Endodermal cell (in vitro differentiated cells): ENCODE results near the gene LRRC23. TPM values are rescaled to one million over a fixed set of nuclear protein-coding genes. Genes with fewer than 3 reads are reported as not detected.

Experiments used
- DNase-seq: peaks from one replicate; pipeline ENCODE4 v3.0.0-alpha.2; 2017
- H3K27ac ChIP-seq: 2 replicates; pipeline ENCODE4 v1.5.1; 2013; ENCODE audit warnings: mild to moderate bottlenecking, low read depth, low read length, moderate library complexity
- H3K27me3 ChIP-seq: 2 replicates; pipeline ENCODE4 v1.6.1; 2013; ENCODE audit warnings: mild to moderate bottlenecking, low read length, moderate library complexity; ENCODE audit not compliant: insufficient read depth, control insufficient read depth, poor library complexity, severe bottlenecking
- H3K36me3 ChIP-seq: 2 replicates; pipeline ENCODE4 v1.7.0; 2013; ENCODE audit warnings: mild to moderate bottlenecking, low read length, moderate library complexity; ENCODE audit not compliant: control insufficient read depth, insufficient read depth
- H3K4me1 ChIP-seq: one replicate; pipeline ENCODE4 v1.7.0; 2013; ENCODE audit warnings: low read length; ENCODE audit not compliant: control insufficient read depth, insufficient read depth
- H3K4me3 ChIP-seq: 2 replicates; pipeline ENCODE4 v1.5.1; 2013; ENCODE audit warnings: mild to moderate bottlenecking, low read length, moderate library complexity
- H3K9ac ChIP-seq: 2 replicates; pipeline ENCODE4 v1.6.1; 2013; ENCODE audit warnings: mild to moderate bottlenecking, low read length, moderate library complexity; ENCODE audit not compliant: poor library complexity, severe bottlenecking; ENCODE audit errors: extremely low read depth
- H3K9me3 ChIP-seq: 2 replicates; pipeline ENCODE4 v1.6.1; 2013; ENCODE audit warnings: mild to moderate bottlenecking, low read length, moderate library complexity; ENCODE audit not compliant: control insufficient read depth
- H3K27ac Mint-ChIP-seq: 2 replicates; pipeline ENCODE4 v1.8.0; 2020; ENCODE audit warnings: mixed read lengths
- H3K27me3 Mint-ChIP-seq: 2 replicates; pipeline ENCODE4 v1.8.0; 2021; ENCODE audit warnings: mild to moderate bottlenecking, mixed read lengths; ENCODE audit not compliant: insufficient read depth
- H3K36me3 Mint-ChIP-seq: 2 replicates; pipeline ENCODE4 v1.8.0; 2020; ENCODE audit warnings: low read depth, mixed read lengths
- H3K4me1 Mint-ChIP-seq: 2 replicates; pipeline ENCODE4 v1.8.0; 2020; ENCODE audit warnings: mixed read lengths
- H3K4me3 Mint-ChIP-seq: 2 replicates; pipeline ENCODE4 v1.8.0; 2020; ENCODE audit warnings: mild to moderate bottlenecking, moderate library complexity, mixed read lengths
- H3K9me3 Mint-ChIP-seq: 2 replicates; pipeline ENCODE4 v1.8.0; 2020; ENCODE audit warnings: mild to moderate bottlenecking, mixed read lengths
- WGBS, 2 experiments: methylation state at CpG; one replicate each; pipeline versions ENCODE4 v1.1.5 to v1.1.7; 2013; ENCODE audit warnings: missing lambda C conversion rate in 2 of 2, mixed read lengths in 1 of 2; ENCODE audit not compliant: insufficient coverage in 1 of 2, insufficient read length in 1 of 2; 5-methylcytosine and 5-hydroxymethylcytosine counted together
- long read RNA-seq, 4 experiments: library from polyadenylated mRNA in 2 of 4; library from RNA in 1 of 4; library from capped mRNA in 1 of 4; stranded (forward) in 3 of 4; unstranded in 1 of 4; transcript quantifications; one replicate each; pipeline ENCODE4 v2.0.0, GENCODE V29; 2020 to 2021; ENCODE audit warnings: inconsistent platforms in 1 of 4
- polyA plus RNA-seq, 2 experiments: library from polyadenylated mRNA; stranded (reverse); fragments of 50-300 nt; gene quantifications; one replicate each; pipeline ENCODE4 v1.2.3, GENCODE V29; 2013
- total RNA-seq, 2 donors: library from RNA; stranded (reverse); fragmentation: NEBNext Ultra II Directional in 1 of 2; extraction: Animal tissue kit (Norgen Biotek cat#: 25700) in 1 of 2; gene quantifications; 2 replicates in 1 of 2; 3 replicates in 1 of 2; pipeline ENCODE4 v1.2.1, GENCODE V29; 2021
- TF ChIP-seq, protein P1 (sequence below): fragments of 200-600 bp; sonication (generic); conservative IDR thresholded peaks from 2 replicates; pipeline ENCODE4 v1.5.0; 2021; ENCODE audit warnings: antibody characterized with exemption, mild to moderate bottlenecking

The LRRC23 gene, protein sequence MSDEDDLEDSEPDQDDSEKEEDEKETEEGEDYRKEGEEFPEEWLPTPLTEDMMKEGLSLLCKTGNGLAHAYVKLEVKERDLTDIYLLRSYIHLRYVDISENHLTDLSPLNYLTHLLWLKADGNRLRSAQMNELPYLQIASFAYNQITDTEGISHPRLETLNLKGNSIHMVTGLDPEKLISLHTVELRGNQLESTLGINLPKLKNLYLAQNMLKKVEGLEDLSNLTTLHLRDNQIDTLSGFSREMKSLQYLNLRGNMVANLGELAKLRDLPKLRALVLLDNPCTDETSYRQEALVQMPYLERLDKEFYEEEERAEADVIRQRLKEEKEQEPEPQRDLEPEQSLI
- 10 to 100 TPM in 1 of 2 donors, 1 to 10 TPM in 1; 7.8 to 11.5 TPM for total RNA-seq
- 12.5 TPM for polyA plus RNA-seq (2013, experiment 1 of 2)
- 8.9 TPM for polyA plus RNA-seq (2013, experiment 2 of 2)
- long read RNA-seq, experiment 1, partial matches to known transcripts, result 0 of 3 reads
- long read RNA-seq, experiment 1, other reads (novel, unspliced or antisense), result 1 of 3 reads
- long read RNA-seq, experiment 2, partial matches to known transcripts, result 2 of 11 reads
- long read RNA-seq, experiment 2, other reads (novel, unspliced or antisense), result 7 of 11 reads
- long read RNA-seq, experiment 3, partial matches to known transcripts, result 1 of 10 reads
- long read RNA-seq, experiment 3, other reads (novel, unspliced or antisense), result 3 of 10 reads
- long read RNA-seq, experiment 4, transcript LRRC23-201 (8 exons, 1,615 nt), result major isoform, 5 of 33 reads
- long read RNA-seq, experiment 4, partial matches to known transcripts, result 12 of 33 reads
- long read RNA-seq, experiment 4, other reads (novel, unspliced or antisense), result 10 of 33 reads

DNA sequence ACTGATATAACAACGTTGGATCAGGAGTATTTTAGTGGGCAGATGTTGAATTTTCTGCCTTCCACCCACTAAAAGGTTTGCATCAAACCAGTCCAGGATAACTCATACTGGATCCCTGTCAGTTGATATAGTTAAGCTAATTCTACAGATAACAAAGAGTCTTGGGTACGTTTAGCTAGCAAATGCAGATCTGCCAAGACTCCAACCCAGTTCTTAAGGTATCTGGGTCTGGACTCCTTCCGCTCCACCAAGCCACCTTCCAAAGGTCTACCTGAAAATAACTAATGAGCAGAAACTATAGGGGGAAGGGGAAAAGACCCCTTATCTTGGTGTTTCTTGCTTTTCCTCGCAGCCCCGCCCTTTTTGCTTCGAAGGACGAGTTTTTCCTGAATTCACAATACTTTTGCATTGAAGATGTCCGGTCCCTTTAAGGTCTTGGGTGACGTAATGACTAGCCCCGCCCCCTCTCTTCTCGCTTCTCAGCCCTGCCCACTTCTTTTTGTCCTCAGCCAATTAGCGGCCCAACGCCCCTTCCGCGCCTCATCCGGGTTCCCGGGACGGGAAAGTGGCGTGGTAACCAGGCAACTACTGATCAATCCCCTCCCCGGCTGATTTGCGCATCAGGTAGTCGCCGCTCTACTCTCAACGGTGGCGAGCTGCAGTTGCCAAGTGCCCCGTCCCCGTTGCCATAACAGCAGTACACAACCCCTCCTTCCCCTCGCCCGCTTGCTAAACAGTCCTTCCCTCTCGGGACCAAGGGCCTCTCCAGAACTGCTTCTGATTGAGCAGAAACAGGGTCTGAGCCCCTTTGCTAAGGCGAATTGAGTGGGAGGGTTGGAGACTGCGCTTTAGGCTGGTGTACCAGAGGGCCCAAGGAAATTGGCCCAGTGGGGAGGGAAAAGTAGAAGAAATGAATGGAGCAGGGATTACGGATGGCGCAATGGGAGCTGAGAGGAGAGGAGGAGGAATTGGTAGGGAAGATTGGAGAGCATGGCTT, at the start of gene LRRC23:
Gene LRRC23 (plus strand): TSS at position 543 of the 997 bp plus-strand sequence. CDS start 812 bp downstream, outside the sequence.
- peak within 1 kb of the TSS; percentile 96 for H3K27ac ChIP-seq
- peak; percentile 100 for DNase-seq
- Mint-ChIP-seq H3K27ac (no peak within 1 kb of the TSS), H3K9me3 (no peaks in the 10 kb centered on the region), H3K4me3 (no peak within 1 kb of the TSS), H3K4me1 (peaks cover 13% of the 10 kb centered on the region), H3K27me3 (peaks cover 3% of the 10 kb centered on the region), H3K36me3 (no peaks in the 10 kb centered on the region)
- peaks cover 7% of the 10 kb centered on the region for H3K4me1 ChIP-seq
- H3K36me3 ChIP-seq, result no peaks in the 10 kb centered on the region
- H3K27me3 ChIP-seq, result no peaks in the 10 kb centered on the region
- TF ChIP-seq, protein P1, sequence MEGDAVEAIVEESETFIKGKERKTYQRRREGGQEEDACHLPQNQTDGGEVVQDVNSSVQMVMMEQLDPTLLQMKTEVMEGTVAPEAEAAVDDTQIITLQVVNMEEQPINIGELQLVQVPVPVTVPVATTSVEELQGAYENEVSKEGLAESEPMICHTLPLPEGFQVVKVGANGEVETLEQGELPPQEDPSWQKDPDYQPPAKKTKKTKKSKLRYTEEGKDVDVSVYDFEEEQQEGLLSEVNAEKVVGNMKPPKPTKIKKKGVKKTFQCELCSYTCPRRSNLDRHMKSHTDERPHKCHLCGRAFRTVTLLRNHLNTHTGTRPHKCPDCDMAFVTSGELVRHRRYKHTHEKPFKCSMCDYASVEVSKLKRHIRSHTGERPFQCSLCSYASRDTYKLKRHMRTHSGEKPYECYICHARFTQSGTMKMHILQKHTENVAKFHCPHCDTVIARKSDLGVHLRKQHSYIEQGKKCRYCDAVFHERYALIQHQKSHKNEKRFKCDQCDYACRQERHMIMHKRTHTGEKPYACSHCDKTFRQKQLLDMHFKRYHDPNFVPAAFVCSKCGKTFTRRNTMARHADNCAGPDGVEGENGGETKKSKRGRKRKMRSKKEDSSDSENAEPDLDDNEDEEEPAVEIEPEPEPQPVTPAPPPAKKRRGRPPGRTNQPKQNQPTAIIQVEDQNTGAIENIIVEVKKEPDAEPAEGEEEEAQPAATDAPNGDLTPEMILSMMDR, result no peak
- 9 to 10% methylated on average over 29 to 34 of the region's 34 CpGs for WGBS, 2 experiments
- H3K4me3 ChIP-seq, result peak within 1 kb of the TSS; percentile 91
- peak within 1 kb of the TSS; percentile 91 for H3K9ac ChIP-seq
- H3K9me3 ChIP-seq, result no peaks in the 10 kb centered on the region

DNA sequence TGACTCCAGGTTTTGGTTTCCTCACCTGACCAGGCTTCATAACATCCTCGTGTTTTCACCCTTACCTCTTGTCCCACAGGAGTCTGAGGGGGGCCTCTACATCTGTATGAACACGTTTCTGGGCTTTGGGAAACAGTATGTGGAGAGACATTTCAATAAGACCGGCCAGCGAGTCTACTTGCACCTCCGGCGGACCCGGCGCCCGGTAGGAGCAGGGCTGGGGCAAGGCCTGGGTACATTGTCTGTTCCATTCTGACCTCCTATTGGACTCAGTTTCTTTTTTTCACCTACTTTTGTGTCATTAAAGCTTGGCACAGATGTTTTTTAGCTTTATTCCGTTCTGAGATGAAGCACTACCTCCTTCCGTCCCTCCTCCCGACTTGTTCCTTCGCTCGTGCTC, 49.3 kb upstream of the LRRC23 start:
- no peaks in the 10 kb centered on the region for H3K27me3 ChIP-seq
- Mint-ChIP-seq H3K9me3 (no peaks in the 10 kb centered on the region), H3K4me3 (no peak overlapping the region), H3K36me3 (peaks cover 55% of the 10 kb centered on the region), H3K27ac (peak overlapping the region; percentile 26), H3K27me3 (no peaks in the 10 kb centered on the region), H3K4me1 (peaks cover 20% of the 10 kb centered on the region)
- no peak overlapping the region for H3K9ac ChIP-seq
- peaks cover 51% of the 10 kb centered on the region for H3K36me3 ChIP-seq
- no peaks in the 10 kb centered on the region for H3K9me3 ChIP-seq
- 93 to 97% methylated on average over 11 to 14 of the region's 14 CpGs for WGBS, 2 experiments
- DNase-seq, result no peak
- H3K4me1 ChIP-seq, result peaks cover 2% of the 10 kb centered on the region
- H3K27ac ChIP-seq, result no peak overlapping the region
- TF ChIP-seq, protein P1, result no peak
- H3K4me3 ChIP-seq, result no peak overlapping the region

DNA sequence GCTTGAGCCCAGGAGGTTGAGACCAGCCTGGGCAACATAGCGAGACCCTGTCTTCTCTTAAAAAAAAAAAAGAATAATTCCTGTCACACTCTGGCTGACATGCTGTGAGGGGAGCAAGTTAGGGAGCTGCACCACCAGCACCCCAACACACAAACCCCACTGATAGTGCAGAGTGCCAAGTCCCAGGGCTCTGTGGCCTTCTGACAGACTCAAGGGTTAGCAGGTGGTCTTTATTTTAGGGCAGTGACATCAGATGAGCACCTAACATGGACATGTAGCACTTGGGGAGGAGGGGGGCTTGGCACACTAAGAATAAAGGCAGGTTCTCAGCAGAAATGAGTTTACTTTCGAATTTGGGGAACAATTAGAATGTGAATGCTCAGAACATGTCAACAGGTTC, 45.8 kb upstream of the LRRC23 start:
- no peaks in the 10 kb centered on the region for H3K27me3 Mint-ChIP-seq
- DNase-seq, result no peak
- Histone ChIP-seq H3K9ac (no peak overlapping the region), H3K27ac (no peak overlapping the region), H3K4me3 (no peak overlapping the region), H3K4me1 (no peaks in the 10 kb centered on the region), H3K36me3 (peaks cover 86% of the 10 kb centered on the region), H3K9me3 (no peaks in the 10 kb centered on the region), H3K27me3 (no peaks in the 10 kb centered on the region)
- H3K9me3 Mint-ChIP-seq, result no peaks in the 10 kb centered on the region
- peaks cover 88% of the 10 kb centered on the region for H3K36me3 Mint-ChIP-seq
- peaks cover 4% of the 10 kb centered on the region for H3K4me1 Mint-ChIP-seq
- H3K4me3 Mint-ChIP-seq, result no peak overlapping the region
- TF ChIP-seq, protein P1, result no peak
- H3K27ac Mint-ChIP-seq, result no peak overlapping the region
- WGBS, 2 experiments, result 80 to 86% methylated on average over 1 of the region's 2 CpGs
